ENCODE results near the gene IL36B. TPM values are rescaled to one million over a fixed set of nuclear protein-coding genes. Genes with fewer than 3 reads are reported as not detected.

IL36B gene
- total RNA-seq, 4 donors from 2014 or later, result 1.5 to 1.7 TPM; not detected in 2

GRCh38 chr2:113007250-113007649 lies 45.4 kb downstream of the IL36B start:
- intact Hi-C loops (cut with DNase I), result no loop called here
- Histone ChIP-seq H3K4me3 (no peak overlapping the region), H3K27me3 (peaks cover 0 to 9% (median 0%) of the 10 kb centered on the region in 4 donors), H3K36me3 (no peaks in the 10 kb centered on the region), H3K4me1 (no peaks in the 10 kb centered on the region), H3K9me3 (no peaks in the 10 kb centered on the region), H3K27ac (no peak overlapping the region)
- 60 to 64% methylated on average over 1 of the region's 1 CpG for WGBS, 2 donors
- TF ChIP-seq POLR2A (IDR thresholded peaks at IDR 0.05) (no peak), CTCF (IDR thresholded peaks at IDR 0.05) (no peak)
- DNase-seq, result no peak

DNA sequence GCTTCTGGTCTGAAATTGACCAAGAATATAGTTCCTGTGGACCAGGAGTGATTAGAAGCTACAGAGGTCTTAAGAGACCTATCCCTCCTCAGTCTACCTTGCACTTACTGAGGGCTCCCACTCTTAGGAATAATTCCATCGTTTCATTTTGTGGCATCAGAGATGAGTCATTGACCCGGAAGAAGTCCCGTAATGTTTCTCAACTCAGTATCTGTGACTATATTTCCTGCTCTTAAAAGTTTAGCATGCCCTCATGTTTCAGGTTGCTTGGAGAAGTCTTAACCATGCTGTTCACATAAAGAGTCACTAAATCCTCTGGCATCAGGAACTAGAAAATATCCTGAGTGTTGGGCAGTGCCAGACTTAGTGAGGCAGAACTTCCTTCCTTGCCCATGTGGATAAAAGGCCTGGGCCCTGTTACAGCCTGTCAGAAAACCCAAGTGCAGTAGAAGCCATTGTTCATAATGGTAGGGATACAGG lies 47.6 kb downstream of the IL36B start, which contains the start of gene IL36A:
Gene IL36A (plus strand): TSS at position 430 of the 480 bp plus-strand sequence. CDS start 413 bp downstream, outside the sequence.
- TF ChIP-seq CTCF (IDR thresholded peaks at IDR 0.05), result no peak
- no peak for TF ChIP-seq POLR2A (IDR thresholded peaks at IDR 0.05)
- H3K9me3 ChIP-seq, result peaks cover 0 to 14% (median 8%) of the 10 kb centered on the region in 3 donors
- peak within 1 kb of the TSS in 1 of 4 donors; percentile 44 for H3K27ac ChIP-seq
- no peaks in the 10 kb centered on the region for H3K36me3 ChIP-seq
- H3K4me3 ChIP-seq, result no peak within 1 kb of the TSS
- 45 to 55% methylated on average over 3 of the region's 3 CpGs for WGBS, 2 donors
- intact Hi-C loops (cut with DNase I), result no loop called here
- H3K4me1 ChIP-seq, result no peaks in the 10 kb centered on the region
- H3K27me3 ChIP-seq, result peaks cover 0 to 9% (median 0%) of the 10 kb centered on the region in 4 donors
- DNase-seq, result no peak

DNA sequence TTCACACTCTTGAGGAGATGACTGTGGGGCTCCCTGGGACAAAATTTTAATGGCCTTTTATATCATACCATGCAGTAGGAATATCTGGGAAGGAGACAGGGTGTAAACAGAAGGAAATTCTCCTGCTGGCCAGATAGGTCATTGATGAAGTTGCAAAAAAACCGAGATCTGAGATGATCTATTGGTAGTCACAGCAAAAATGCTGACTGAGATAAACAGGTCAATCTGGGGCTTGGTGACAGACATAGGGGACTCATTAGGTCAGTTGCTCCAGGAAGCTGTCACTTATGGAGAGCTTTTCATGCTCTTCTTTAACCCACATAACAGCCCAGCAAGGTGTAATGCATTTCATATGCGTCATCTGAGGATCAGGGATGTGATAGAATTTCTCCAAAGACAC lies 50.0 kb downstream of the IL36B start:
- no peak overlapping the region for H3K27ac ChIP-seq
- TF ChIP-seq POLR2A (IDR thresholded peaks at IDR 0.05) (no peak), CTCF (IDR thresholded peaks at IDR 0.05) (no peak)
- DNase-seq, result no peak
- peaks cover 0 to 9% (median 0%) of the 10 kb centered on the region in 4 donors for H3K27me3 ChIP-seq
- no peaks in the 10 kb centered on the region for H3K36me3 ChIP-seq
- H3K4me3 ChIP-seq, result no peak overlapping the region
- intact Hi-C loops (cut with DNase I), result no loop called here
- peaks cover 0 to 18% (median 14%) of the 10 kb centered on the region in 3 donors for H3K9me3 ChIP-seq
- WGBS, 2 donors, result 72 to 73% methylated on average over 2 of the region's 2 CpGs
- H3K4me1 ChIP-seq, result no peaks in the 10 kb centered on the region

DNA sequence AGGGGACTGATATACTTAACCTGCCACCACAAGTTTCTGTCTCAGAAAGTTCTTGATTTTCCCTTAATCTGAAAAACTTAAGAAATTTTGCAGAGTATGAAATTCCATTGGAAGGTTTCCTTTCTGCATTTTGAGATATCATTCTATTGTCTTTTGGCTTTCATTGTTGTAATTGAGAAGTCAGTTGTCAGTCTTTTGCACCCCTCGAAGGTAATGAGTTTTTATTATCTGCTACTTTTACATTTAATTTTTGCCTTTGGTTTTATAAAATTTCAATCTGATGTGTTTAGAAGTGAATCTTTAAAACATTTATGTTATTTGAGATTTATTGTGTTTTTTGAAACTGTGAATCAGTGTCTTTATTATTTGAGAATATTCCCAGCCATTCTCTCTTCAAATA lies 52.2 kb downstream of the IL36B start:
- no peak for TF ChIP-seq POLR2A (IDR thresholded peaks at IDR 0.05)
- no peak for TF ChIP-seq CTCF (IDR thresholded peaks at IDR 0.05)
- H3K9me3 ChIP-seq, result peaks cover 0 to 18% (median 14%) of the 10 kb centered on the region in 3 donors
- no peak overlapping the region for H3K4me3 ChIP-seq
- no peak overlapping the region for H3K27ac ChIP-seq
- H3K36me3 ChIP-seq, result no peaks in the 10 kb centered on the region
- no peak for DNase-seq
- WGBS, 2 donors, result 52 to 55% methylated on average over 1 of the region's 1 CpG
- no peaks in the 10 kb centered on the region for H3K4me1 ChIP-seq
- intact Hi-C loops (cut with DNase I), result no loop called here
- H3K27me3 ChIP-seq, result peaks cover 0 to 9% (median 0%) of the 10 kb centered on the region in 4 donors

GRCh38 chr2:112997151-112997550 lies 55.5 kb downstream of the IL36B start:
- no peaks in the 10 kb centered on the region for H3K4me1 ChIP-seq
- no peaks in the 10 kb centered on the region for H3K36me3 ChIP-seq
- intact Hi-C loops (cut with DNase I), result no loop called here
- WGBS, 2 donors, result 43 to 47% methylated on average over 1 of the region's 1 CpG
- no peaks in the 10 kb centered on the region for H3K27me3 ChIP-seq
- H3K9me3 ChIP-seq, result peaks cover 0 to 25% (median 19%) of the 10 kb centered on the region in 3 donors
- no peak overlapping the region for H3K4me3 ChIP-seq
- DNase-seq, result no peak
- no peak for TF ChIP-seq CTCF (IDR thresholded peaks at IDR 0.05)
- TF ChIP-seq POLR2A (IDR thresholded peaks at IDR 0.05), result no peak
- no peak overlapping the region for H3K27ac ChIP-seq
